GM12864 (cell line): Measurements from ENCODE around the gene RAI14.
"Not testable (repeated sequence)": the region's sequence is repeated elsewhere in the genome, so short reads cannot be mapped to it uniquely, and the experiment has no call there.

Experiments
- DNase-seq: peaks from one replicate; pipeline ENCODE4 v3.0.0-alpha.2; 2011; ENCODE audit warnings: low read depth
- H3K4me3 ChIP-seq: 2 replicates; pipeline ENCODE4 v1.5.1; 2011; ENCODE audit warnings: mild to moderate bottlenecking, low read depth, low read length, control low read depth
- CTCF ChIP-seq: IDR thresholded peaks from 2 replicates; pipeline ENCODE4 v1.5.1; 2011; ENCODE audit warnings: low read depth, mild to moderate bottlenecking, moderate library complexity, low read length, control low read depth, inconsistent platforms; ENCODE audit errors: missing control alignments

Gene RAI14

GRCh38 chr5:34775886-34776285 is 119.8 kb downstream of the RAI14 start:
- no peak for DNase-seq
- H3K4me3 ChIP-seq, result no peak overlapping the region
- TF ChIP-seq CTCF, result no peak

GRCh38 chr5:34778091-34778850 is 122.1 kb downstream of the RAI14 start:
- DNase-seq, result no peak
- no peak for TF ChIP-seq CTCF
- H3K4me3 ChIP-seq, result no peak overlapping the region

- DNase-seq, H3K4me3 ChIP-seq: not testable (repeated sequence)
Measured at GRCh38 chr5:34783892-34784291, 127.8 kb downstream of the RAI14 start.

GRCh38 chr5:34787035-34787434 is 130.9 kb downstream of the RAI14 start:
- no peak for TF ChIP-seq CTCF
- no peak for DNase-seq
- H3K4me3 ChIP-seq, result no peak overlapping the region

- DNase-seq, result no peak
- no peak overlapping the region for H3K4me3 ChIP-seq
- TF ChIP-seq CTCF, result no peak
Measured at GRCh38 chr5:34789021-34789531, 132.9 kb downstream of the RAI14 start.

- TF ChIP-seq CTCF, result no peak
- H3K4me3 ChIP-seq, result no peak overlapping the region
Measured at GRCh38 chr5:34789639-34790038, 133.5 kb downstream of the RAI14 start.

GRCh38 chr5:34790069-34790468 is 133.9 kb downstream of the RAI14 start:
- no peak for DNase-seq

More at GRCh38 chr5:34789639-34790038, 133.5 kb downstream of the RAI14 start:
- DNase-seq, result no peak

More at GRCh38 chr5:34790069-34790468, 133.9 kb downstream of the RAI14 start:
- TF ChIP-seq CTCF, result no peak
- no peak overlapping the region for H3K4me3 ChIP-seq
